ENCODE measurements around the gene KATNAL2. TPM values are rescaled to one million over a fixed set of nuclear protein-coding genes. Genes with fewer than 3 reads are reported as not detected.

KATNAL2 gene
- total RNA-seq, 1 donor from 2014 or later, result 5.2 TPM

DNA sequence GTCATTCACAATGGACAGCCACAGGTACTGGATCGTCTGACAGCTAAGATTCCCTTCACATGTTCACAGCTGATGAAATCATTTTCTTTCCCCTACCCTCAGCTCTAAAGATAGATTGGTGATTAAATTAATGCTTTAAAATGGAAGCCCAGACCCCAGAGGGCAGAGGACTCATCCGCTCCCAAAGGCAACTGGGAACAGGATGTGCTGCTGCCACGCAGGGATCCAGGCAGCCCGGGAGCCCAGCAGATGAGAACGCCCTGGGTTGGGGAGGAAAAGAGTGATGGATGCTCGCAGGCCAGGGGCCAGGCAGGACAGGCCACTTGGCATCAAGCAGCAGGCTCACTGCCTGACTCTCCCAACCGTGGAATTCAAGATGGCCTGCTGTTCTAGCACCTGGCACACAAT, 191.6 kb downstream of the KATNAL2 start:
- H3K27ac ChIP-seq, result no peak overlapping the region
- H3K9me3 ChIP-seq, result no peaks in the 10 kb centered on the region
- no peak overlapping the region for H3K4me3 ChIP-seq
- H3K27me3 ChIP-seq, result no peaks in the 10 kb centered on the region
- intact Hi-C loops (cut with DNase I), result no loop called here
- TF ChIP-seq POLR2AphosphoS5 (IDR thresholded peaks at IDR 0.05; ENCODE audit: insufficient read depth in 1 of 2, low read depth in 1 of 2) (no peak), POLR2A (IDR thresholded peaks at IDR 0.05) (no peak)
- TF ChIP-seq, protein P1, sequence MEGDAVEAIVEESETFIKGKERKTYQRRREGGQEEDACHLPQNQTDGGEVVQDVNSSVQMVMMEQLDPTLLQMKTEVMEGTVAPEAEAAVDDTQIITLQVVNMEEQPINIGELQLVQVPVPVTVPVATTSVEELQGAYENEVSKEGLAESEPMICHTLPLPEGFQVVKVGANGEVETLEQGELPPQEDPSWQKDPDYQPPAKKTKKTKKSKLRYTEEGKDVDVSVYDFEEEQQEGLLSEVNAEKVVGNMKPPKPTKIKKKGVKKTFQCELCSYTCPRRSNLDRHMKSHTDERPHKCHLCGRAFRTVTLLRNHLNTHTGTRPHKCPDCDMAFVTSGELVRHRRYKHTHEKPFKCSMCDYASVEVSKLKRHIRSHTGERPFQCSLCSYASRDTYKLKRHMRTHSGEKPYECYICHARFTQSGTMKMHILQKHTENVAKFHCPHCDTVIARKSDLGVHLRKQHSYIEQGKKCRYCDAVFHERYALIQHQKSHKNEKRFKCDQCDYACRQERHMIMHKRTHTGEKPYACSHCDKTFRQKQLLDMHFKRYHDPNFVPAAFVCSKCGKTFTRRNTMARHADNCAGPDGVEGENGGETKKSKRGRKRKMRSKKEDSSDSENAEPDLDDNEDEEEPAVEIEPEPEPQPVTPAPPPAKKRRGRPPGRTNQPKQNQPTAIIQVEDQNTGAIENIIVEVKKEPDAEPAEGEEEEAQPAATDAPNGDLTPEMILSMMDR (IDR thresholded peaks at IDR 0.05), result no peak
- H3K4me1 ChIP-seq, result no peaks in the 10 kb centered on the region
- no peak for DNase-seq (ENCODE audit: extremely low spot score in 2 of 2)
- peaks cover 5 to 35% of the 10 kb centered on the region in 2 donors for H3K36me3 ChIP-seq

DNA sequence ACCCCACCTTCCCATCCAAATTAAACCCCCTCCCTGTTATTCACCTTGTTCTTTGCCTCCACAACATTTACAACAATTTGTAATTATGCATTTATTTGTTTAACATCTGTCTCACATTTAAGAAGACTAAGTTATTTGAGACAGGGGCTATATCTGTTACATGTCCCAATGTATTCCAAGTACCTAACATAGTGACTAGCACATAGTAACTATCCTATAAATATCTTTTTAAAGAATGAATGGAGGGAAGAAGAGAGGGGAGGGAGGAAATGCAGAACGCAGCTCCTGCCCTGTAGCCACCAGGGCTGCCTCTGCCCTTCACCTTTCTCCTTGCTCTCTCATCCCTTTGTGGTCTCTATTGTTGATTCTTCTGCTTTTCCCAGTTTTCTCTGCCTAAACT, 192.3 kb downstream of the KATNAL2 start:
- no peaks in the 10 kb centered on the region for H3K27me3 ChIP-seq
- no peak overlapping the region for H3K4me3 ChIP-seq
- peaks cover 5 to 31% of the 10 kb centered on the region in 2 donors for H3K36me3 ChIP-seq
- TF ChIP-seq POLR2A (IDR thresholded peaks at IDR 0.05) (no peak), POLR2AphosphoS5 (IDR thresholded peaks at IDR 0.05; ENCODE audit: insufficient read depth in 1 of 2, low read depth in 1 of 2) (no peak)
- TF ChIP-seq, protein P1 (IDR thresholded peaks at IDR 0.05), result no peak
- no peak for DNase-seq (ENCODE audit: extremely low spot score in 2 of 2)
- no peaks in the 10 kb centered on the region for H3K4me1 ChIP-seq
- intact Hi-C loops (cut with DNase I), result no loop called here
- no peaks in the 10 kb centered on the region for H3K9me3 ChIP-seq
- H3K27ac ChIP-seq, result no peak overlapping the region

DNA sequence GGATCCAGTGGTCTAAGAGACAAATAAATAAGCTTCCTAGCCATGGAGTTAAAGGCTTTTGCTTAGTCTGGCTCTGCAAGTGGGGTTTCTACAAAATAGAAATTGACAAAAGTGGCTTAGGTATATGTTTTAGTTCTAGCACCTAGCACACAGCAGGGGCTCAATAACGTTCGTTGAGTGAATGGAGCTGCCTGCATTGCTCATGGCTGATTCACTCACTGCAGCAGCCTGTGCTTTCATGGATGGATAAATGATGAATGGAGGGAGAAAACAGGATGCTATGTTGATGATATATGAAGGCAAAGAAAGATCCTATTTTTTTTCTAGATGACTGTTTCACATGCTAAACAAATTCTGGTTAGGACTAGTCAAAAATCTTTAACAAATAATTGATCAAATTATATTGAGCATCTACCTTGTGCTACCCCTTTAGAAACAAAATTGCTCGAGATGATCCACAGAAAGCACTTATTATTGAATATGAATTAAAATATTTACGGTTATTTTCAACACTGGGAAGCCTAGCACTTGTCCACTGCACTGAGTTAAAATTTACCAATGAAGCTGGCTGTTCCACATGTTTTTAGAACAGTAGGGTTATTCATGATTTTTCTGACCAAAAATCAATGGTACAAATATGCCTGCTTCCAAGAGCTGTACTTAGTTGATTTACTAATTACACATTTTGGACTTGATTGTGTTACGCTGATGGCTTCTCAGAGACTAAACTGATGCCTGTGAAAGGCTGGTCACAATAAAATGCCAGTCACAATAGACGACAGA, 193.3 kb downstream of the KATNAL2 start:
- no peak overlapping the region for H3K4me3 ChIP-seq
- no peaks in the 10 kb centered on the region for H3K27me3 ChIP-seq
- TF ChIP-seq POLR2AphosphoS5 (IDR thresholded peaks at IDR 0.05; ENCODE audit: insufficient read depth in 1 of 2, low read depth in 1 of 2) (no peak), POLR2A (IDR thresholded peaks at IDR 0.05) (no peak)
- TF ChIP-seq, protein P1 (IDR thresholded peaks at IDR 0.05), result no peak
- no peak for DNase-seq (ENCODE audit: extremely low spot score in 2 of 2)
- no peak overlapping the region for H3K27ac ChIP-seq
- intact Hi-C loops (cut with DNase I), result no loop called here
- no peaks in the 10 kb centered on the region for H3K9me3 ChIP-seq
- H3K36me3 ChIP-seq, result peaks cover 5 to 36% of the 10 kb centered on the region in 2 donors
- no peaks in the 10 kb centered on the region for H3K4me1 ChIP-seq

DNA sequence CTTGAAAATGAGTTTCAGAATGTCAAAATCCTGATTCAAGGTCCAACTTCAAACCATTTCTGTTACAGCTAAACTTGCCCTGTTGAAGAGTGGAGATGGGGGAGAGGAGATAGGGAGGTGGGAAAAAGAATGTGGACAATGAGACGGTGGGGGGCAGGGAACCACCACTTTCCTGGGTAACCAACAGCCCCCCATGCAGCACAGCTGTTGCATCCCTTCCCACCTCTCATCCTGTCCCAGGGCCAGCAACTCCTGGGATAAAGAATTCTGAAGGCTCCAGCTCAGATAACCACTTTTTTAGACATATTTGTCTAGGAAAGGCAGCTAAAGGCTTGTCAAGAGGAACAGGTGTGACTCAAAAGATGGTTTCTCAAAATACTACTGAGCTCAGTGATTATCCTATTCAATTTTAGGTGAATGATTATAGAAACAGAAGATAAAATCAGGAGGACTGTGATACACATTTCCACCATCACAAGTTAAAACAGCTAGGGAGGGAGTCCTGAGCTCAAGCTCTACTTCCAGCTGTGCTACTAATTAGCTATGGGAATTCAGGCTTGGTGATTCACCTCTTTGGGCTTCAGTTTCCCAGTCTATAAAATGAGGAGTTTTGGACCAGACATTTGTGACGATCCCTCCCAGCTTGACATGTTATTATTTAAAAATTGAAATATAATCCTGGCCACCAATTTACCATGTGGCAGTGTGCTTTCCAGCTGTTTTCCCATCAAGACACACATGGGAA, 196.6 kb downstream of the KATNAL2 start:
- Histone ChIP-seq H3K4me1 (no peaks in the 10 kb centered on the region), H3K4me3 (no peak overlapping the region), H3K27me3 (no peaks in the 10 kb centered on the region), H3K9me3 (no peaks in the 10 kb centered on the region), H3K36me3 (peaks cover 0 to 26% of the 10 kb centered on the region in 2 donors), H3K27ac (no peak overlapping the region)
- DNase-seq (ENCODE audit: extremely low spot score in 2 of 2), result no peak
- intact Hi-C loops (cut with DNase I), result no loop called here
- TF ChIP-seq, protein P1 (IDR thresholded peaks at IDR 0.05), result no peak
- TF ChIP-seq POLR2AphosphoS5 (IDR thresholded peaks at IDR 0.05; ENCODE audit: insufficient read depth in 1 of 2, low read depth in 1 of 2), result no peak
- no peak for TF ChIP-seq POLR2A (IDR thresholded peaks at IDR 0.05)
